Activated CD4-positive, CD25-positive, alpha-beta regulatory T cell treated with anti-CD3 and anti-CD28 coated beads, Interleukin-2, amount 50 U/mL, for 72 hours (primary cell): ENCODE results near the gene HOXB9.

Experiments
- DNase-seq: peaks from one replicate; pipeline ENCODE4 v3.0.0; 2021

HOXB9 gene

DNA sequence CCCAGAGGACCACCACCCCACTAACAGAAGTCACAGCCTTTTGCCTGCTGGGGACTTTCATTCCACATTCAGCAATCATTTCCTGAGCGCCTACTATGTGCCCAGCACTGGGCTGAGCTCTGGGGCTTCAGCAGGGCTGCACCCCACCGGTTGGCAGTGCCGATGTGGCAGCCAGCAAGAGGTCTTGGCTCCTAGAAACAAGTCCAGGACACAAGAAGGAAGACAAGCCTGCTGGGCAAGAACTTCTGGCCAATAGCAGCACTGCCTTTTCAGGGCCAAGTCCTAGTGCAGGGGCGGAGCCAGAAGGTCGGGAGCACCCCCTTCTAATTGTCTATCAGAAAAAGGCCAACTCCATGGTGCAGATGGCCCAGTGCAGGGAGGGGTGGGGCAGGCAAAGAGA lies 13.0 kb upstream of the HOXB9 start:
- DNase-seq, result no peak

DNA sequence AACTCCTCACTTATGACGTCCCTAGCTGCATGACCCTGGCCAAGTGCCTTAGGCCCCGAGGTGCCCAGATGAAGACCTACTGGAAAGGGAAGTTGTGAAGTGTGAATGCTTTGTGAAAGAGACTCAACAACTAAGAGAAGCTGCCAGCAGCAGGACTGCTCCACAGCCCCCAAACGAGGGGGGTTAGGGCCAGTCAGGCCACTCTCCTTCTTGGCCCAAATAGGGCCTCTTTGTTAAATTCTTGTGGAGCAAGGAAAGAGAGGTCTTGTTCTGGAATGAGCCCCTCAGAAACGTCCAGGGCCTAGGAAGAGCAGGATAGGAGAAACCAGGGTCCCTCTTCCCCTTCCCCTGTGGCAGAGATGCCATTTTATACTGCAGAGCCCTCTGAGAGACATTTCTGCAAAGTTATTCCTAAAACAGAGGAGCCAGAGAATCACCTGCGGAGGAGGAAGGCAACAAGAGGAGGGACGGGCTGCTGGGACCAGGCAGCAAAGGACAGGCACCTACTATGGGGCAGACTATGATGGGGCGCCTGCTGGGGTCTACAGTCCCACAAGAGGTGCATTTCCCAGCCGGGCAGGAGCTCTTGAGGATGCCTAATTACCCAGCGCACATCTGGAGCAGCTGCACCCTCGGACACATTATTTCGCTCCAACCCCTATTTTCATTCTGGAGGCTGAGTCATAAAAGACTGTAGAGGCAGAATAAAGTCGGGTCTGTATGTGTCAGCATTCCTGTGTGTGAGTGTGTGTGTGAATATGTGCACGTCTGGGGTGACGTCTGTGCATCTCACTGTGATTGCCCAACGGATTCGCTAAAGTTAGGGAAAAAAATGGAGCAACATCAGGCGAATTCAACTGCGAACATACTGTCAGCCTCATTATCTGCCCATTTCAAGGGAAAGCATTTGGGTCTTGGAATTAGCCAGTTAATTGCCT lies 11.4 kb upstream of the HOXB9 start:
- DNase-seq, result no peak

DNA sequence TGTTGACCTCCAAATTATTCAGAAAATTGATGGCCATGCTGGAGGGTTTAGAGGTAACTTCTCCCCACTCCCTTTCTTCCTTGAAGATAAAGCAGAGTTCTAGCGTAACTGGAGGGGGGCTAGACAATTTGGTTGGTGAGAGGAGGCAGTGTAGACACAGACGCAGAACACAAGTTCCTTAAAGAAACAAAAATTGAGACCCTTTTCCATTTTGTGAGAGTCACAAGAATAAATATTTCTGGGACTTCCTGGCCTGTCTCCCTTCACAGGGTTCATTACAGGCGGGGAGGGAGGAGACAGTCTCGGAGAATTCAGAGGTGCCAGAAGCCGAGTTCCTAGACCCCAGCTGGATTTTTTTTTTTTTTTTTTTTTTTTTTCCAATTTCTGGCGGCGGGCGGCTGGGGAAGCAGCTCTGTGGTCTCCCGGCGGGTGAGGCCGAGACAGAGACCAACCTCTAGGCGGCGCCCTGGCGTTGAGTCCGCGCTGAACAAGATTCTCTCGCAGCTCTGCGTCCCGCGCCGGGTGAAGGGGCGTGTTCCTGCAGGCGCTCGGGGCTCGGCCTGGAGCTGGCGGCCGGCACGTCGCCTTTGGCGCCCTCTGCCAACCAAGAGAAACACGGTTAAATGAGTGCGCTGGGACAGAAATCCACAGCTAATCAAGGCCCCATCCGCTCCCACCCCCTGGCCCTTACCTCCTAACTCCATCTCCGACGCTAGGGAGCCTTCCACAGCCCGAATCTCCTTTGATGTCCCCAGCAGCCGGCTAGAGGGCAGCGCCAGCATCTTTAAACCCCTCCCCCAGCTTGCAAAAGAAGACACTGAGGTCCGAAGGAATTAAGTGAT lies 10.2 kb upstream of the HOXB9 start:
- peak; percentile 67 for DNase-seq

DNA sequence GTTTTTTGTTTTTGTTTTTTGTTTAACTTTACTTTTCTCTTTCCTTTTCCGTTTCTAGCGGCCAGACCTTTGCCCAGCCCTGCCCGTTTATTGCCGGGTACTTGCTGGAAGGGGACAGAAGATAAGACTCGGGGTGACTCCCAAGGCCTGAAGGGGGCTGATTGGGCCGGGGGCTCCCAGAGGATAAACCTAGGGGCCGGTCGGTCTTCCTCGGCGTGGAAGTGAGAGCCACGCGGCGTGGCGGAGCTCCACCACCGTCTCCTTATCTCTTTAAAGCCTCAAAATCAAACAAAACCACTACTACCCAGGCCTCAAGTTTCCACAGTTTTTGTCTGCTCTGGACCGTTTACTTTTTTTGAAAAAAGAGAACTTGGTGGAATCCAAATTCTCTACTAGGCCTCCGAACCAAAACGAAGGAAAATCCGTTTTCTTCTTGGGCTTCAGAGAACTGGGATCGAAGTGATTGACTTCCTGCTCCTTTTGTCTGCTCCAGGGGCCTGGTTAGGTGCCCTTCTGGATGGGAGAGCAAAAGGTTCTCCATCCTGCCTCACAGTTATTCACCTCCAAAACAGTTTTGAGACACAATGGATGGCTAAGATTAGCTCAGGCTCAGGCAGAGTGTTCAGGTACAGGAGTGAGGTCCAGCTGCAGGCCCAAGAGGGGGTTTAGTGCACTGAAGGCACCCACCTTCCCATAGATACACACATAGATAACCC lies 8.5 kb upstream of the HOXB9 start:
- no peak for DNase-seq

DNA sequence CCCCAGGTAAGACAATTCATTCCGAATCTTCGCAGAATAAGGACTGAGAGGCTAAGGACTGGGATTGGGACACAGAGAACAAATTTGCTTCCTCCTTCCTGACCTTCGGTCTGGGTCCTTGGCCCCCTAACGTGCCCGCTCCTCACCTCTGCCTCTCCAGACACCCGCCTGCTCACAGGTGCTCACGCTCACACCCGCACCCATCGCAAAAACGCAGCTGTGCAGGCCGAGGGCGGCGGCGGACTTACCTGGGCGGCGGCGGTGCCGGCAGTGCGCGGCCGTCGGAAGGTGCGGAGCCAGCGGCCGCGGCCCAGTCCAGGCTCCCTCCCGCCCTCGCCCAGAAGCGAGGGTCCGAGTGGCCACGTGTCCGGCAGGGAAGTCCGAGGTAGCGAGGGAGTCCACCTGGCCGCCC lies 7.1 kb upstream of the HOXB9 start:
- no peak for DNase-seq

DNA sequence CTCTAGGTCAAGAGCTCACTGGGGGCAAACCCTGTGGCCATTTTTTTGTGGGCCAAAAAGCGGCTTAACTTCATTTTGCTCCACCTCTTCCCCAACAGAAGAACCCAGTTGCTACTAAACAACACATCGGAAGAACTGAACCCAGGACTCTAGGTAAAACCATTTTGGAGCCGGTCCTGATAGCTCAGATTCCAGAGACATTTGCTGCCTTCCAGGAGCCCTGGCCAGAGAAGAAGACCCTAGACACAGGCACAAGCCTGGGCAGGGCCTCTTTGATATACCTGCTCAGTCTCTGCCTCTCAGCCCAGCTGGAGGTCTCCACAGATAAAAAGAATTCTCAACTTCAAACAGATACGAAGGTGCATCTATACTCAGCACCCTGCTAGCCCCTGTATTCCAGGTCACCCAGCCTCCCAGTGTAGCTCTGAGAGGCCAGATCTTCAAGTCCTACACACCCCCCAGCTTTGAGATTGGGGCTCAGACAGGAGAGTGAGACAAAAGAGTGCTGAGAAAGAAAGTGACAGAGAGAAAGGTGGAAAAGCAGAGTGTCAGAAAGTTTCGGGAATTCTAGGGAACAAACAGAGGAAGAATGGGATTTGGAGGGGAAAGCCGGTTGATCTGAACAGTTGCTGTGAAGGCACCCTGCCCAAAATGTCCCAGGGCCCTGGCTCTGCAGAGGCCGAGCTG lies 6.6 kb upstream of the HOXB9 start:
- DNase-seq, result no peak

DNA sequence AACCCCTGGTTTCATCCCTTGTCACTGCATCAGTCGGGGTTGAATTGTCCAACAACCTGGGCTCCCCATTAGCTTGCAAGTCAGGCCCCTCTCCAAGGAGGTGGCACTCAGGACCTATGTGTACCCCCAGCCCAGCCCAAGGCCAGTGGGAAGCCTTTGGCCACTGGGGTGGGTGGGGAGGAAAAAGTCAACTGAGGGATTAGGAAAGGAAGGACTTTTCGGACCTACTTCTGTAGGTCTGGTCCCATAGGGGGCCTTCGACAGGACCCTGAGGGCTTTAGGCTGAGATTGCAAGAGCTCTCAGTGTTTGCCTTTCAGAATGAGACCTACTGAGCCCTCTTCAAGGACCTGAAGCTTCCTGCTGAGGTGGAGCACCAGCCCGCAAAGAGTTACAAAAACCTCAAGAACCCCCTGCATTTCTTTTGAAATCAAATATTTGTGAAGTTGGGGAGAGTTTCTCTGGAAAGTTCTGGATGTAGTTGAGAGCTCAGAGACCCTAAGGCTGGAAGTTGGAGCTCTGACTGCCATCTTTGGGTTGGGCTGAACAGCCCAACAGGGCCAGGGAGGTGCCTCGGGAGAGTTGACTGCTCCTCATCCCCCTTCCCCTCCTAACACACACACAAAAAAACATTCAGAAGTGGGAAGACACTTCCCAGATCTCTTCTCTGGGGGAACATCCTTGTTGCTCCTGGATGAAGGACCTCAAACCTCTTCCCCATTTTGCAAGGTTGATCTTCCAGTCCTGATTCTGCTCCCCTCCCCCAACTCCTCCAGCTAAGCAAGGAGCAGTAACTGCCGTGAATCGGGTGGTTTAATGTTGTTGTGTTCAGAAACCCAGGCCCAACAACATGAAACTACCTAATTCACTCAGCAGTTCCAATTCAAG lies 5.8 kb upstream of the HOXB9 start:
- DNase-seq, result no peak

DNA sequence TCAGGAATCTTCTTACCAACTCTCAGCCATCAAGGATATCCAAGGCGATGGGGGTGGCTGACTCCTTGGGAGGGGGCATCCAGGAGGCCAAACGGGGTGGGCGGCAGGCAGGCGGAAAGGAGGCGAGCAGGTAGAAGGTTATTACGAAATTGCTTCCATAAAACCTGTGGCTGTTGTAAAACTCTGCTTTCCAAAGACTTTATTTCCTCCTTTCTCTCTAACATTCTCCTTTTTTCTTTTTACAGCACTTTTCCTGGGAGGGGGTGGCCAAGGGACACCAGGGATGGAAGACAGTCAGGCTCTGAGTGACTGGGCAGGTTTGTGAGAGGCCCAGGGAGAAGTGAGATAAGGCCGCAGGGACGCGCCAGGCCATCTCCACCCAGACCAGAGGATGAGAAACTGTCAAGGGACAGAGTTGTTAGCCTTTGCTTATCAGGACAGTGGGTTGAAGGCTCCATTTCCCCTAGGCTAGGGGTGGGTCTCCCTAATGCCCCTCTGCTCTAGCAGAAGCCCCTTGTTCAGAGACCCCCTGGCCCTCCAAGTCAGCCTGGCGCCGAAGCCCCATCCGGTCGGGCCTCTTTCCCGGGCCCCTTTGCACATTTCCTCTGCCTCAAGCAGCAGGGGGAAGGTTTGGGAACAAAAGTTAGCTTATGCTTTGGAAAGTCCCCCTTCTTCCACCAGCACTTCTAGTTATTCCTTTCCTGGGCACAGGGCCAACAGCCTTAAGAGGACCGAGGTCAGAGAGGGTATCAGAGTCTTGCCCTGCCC lies 5.0 kb upstream of the HOXB9 start:
- DNase-seq, result peak; percentile 18

DNA sequence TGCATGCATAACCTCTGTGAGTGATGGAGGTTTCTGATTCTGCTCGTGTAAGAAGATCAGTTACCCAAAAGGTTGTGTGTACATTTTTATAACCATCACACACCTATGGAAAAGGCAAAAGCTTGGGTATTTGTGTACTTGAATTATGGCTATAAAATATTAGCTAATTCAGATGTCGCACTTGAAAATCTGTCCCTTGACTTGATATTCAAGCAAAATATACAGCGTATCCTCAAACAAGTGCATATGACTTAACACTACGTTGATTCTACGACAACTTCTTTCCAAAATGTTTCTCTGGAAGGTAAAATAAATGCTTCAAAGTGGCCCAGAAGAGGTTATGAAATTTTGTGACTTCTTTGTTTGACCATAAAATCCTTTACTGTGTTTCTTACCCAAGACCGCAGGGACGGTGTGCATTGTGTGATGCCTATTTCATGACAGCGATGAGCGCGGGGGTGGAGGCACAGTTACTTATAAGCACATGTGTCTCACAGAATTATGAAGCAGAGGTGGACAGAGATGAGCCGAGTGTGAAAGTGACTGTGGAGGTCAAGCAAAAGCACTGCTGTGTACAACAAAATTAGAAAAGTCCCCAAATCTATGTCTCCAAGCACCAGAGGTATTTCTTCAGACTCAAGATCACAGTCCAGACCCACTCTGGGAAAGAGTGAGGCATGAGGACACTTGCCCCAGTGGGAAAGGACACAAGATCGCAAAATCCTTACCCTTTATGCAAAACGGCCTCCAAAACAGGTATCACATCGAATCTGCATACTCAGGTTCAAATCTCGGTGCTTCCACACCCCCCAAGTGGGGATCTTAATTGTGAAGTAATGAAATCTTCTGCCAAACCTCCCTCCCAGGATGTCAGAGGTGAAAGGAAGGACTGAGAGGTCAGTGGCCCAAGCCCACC lies 4.1 kb upstream of the HOXB9 start:
- peak; percentile 13 for DNase-seq

DNA sequence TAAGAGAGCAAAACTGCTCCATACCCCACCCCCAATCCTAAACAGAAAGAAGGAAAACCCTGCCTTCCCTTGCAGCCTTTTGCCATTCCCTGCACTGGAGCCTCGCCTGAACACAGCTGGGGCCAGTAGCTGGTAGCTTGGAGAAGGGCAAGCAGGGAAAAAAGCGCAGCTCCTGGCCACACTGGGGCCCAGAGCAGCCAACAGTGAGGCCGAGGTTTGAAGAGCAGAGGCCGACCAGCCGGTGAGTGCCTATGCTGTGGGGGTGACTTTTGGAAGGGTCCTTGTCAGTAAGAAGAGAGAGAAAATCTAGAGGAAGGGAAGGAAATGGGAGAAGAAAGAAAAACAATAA lies 3.2 kb upstream of the HOXB9 start:
- DNase-seq, result no peak

DNA sequence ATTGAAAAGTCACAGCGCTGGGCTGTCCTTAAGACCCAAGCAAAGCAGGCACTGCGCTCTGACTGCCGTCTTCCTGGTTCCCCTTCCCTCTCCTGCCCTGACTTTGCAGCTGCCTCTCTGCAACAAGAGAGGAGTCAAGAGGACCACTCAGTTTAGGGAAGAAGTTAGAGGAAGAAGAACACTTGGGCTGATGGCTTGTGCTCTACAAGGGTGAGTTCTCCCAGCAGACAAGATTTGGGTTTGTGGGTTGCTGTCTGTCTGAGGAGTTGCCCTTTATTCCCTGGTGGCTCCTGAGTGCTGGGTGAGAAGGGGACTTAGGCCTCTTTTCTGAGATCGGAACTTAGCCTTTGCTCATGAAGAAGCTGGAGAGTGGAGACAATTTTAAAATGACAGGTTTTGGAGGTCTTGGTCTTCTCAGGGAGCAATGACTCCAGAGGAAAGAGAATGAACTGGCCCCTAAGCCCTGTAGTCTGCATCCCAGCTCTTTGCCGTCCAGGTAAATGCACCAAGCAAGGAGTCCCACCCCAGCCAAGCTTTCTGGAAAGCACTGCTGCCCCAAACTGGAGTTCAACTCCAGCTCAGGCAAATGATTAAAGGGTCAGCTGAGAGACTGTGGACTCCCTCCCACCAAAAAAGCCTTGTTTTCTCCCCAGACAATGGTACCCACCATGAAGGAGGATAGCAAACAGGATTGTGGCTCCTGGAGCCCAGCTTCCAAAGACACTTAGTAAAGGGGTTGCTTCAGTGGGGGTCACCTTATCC lies 2.7 kb upstream of the HOXB9 start:
- no peak for DNase-seq

DNA sequence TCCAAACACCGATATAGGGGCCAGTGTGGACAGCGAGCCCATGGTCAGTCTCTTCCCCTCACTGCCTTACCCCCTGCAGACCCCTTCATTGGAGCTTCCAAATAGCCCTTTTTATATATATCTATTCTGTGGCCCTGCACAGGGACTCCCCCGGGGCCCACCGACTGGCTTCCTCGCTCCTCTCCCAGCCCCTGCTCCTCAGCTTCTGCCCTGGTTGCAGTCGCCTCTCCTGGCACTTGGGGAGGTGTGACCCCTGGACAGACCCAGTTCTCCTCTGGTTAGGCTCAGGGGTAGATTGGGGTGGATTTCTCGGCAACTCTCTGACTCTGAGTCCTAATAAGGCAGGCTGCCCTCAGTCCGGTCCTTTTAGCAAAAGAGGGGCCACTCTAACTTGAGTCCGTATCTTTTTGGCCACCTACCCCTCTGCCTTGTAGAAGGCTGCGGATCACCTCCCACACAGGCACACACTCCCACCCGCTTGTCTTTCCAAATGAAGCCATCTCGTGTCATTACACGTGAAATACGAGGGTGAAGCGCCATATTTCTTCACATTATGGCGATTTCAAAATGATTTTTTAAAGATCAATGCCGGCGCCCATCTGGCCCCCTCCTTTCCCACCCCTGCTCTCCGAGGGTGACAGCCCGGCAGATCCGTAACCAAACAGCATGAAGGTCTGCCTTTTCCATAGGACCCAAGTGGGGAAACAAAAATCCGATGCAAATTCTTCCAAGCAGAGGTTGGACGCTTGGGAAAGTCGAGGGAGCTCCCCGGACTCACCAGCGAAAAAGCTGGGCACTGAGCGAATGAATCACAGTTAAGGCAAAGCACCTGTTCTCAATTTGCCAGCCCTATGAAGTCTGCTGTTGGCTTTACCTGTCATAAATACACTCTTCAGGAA lies 1.7 kb upstream of the HOXB9 start:
- DNase-seq, result no peak

DNA sequence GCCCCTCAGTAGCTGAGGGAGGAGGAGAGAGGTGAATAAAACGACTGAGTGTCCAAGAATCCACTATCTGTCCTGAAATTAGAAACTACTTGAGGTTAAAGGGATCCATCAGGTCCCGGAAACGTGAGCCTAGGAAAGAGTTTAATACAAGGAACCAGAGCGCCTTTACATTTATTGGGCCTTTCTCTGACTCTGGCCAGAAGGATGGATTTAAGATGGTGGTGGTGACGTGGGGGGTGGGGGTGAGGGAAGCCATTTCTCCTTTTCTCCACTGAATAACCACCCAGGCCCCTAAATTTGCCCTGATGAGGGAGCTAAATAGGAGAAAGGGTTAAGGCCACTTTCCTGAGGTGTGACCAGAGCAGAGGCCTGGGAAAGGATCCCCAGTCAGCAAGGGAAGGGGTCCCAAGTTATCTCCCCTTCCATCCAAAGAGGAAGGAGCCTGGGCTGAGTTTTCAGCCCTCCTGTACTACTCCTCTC lies 1.0 kb upstream of the HOXB9 start:
- DNase-seq, result no peak

DNA sequence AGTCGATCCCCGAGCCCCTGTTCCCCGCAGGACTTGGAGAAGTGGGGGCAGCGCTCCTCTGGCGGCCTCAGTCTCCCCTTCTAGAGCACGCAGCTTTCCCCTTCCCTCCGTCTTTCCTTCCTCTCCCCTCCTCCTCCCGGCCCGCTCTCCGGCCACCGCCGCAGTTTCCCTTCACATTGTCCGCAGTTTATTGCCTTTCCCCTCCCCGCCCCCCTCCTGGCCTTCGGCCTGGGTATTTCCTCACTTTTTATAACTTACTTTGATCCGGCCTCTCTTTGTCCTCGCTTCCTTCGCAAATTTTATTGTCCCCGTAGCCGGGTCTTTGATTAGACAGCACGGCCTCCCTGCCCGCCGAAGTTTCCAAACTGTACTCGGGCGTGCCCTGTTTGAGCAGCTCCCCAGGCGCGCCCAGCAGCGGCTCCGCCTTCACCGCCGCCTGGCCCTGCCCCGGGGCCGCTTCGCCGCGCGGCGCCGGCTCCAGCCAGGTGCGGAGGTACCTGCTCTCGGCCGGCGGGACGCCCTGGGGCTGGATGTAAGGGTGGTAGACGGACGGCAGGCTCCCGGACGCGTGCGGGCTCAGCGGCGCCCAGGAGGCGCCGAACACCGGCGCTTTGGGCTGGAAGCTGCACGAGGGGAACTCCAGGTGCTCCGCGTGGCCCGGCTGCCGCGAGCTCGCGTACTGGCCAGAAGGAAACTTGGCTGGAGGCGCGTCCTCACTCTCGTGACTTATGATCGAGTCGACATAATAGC lies 488 bp downstream of the HOXB9 start:
- no peak for DNase-seq

DNA sequence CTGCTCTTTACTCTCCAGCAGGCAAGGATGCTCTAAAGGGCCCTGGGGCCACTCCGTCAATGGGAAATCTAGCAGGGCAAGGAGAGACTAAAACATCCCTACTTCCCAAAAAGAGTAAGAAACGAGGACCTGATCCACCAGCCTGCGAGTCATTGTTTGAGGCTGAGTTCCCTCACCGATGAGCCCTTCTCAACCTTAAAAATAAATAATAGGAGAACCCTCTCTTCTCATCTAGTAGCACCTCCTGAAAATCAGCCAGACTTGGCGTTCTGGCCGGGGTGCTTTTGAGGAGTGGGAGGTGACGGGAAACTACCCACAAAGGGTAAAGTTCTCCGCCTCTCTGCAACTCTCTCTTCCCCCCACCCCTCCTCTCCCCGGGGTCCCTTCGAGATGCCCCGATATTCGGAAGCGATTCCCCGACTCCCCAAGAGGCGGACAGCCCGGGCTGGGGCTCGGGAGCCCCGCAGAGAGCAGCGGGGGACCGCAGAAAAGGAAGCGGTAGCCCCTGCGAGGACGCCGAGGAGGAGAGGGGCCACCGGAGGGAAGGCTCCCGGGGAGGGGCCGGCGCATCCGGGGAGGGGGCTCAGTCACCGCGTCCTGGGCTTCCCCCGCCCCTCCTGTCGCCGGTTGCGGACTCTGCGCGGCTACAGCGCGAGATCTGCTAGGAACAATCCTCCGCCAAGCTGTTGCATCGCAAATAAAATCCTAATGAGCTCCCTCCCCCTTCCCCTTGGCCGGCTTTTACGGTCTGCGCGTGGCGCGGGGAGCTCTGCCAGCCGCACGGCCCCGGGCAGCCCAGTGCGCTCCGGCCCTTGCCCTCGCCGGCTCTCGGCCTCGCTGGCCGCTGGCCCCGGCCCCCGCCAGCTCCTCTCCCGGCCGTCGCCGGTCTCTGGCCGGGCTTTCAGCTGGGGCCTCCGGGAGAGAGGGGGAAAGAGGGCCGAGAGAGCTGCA lies 1.3 kb downstream of the HOXB9 start:
- DNase-seq, result no peak

DNA sequence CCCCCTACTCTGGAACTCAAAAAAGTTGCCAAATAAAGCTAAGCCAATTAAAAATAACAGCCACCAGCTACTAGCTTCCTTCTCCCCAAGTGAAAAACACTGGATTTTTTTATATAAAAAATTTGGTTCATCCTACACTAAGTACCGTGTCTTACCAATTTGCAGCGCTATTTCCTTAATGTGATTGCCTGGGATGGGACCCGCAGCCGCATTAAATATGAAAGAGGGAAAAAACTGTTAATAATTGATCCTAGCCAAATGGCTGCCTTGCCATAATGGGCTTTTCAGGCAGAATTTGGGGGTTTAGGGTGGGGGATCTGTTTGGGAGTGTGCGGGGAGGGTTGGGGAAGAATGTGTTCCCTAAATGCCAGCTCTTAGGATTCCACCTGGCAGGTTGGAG lies 2.0 kb downstream of the HOXB9 start:
- DNase-seq, result no peak
